Measurements from ENCODE around the gene TPRA1.

The TPRA1 gene

GRCh38 chr3:127550468-127551157 lies 39.9 kb downstream of the TPRA1 start:
- no peak for TF ChIP-seq CTCF (IDR thresholded peaks at IDR 0.05; ENCODE audit: low read length, missing control alignments)
- no peak for DNase-seq (ENCODE audit: low read depth)
- no peak overlapping the region for H3K4me3 ChIP-seq (replicated peaks; ENCODE audit: low read depth, low read length)

DNA sequence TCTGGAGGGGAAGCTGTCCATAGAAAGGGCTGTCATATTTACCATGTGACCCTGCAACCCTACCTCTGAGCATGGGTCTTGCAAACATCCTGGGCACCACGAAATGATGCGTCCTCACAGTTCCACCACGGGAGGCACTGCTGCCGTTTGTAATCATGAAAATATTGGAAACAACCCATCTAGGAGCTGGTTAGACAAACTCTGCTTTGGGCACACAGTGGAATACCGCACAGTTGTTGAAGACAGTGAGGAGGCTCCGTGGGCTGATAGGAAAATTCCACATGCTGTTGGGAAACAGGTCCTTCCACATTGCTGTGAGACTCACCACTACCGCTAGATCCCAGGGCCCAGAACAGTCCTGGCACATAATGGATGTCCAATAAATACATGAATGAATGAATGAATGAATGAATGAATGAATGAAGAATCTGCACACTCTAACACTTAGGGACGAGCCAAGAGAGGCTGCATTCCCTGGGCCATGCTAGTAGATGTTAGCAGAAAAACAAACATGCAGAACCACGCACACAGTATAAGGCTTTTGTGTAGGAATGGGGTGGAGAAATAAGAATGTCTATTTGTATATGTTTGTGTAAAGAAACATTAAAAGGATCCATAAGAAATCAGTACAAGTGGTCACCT lies 40.6 kb downstream of the TPRA1 start:
- no peak overlapping the region for H3K4me3 ChIP-seq (replicated peaks; ENCODE audit: low read depth, low read length)
- no peak for DNase-seq (ENCODE audit: low read depth)
- no peak for TF ChIP-seq CTCF (IDR thresholded peaks at IDR 0.05; ENCODE audit: low read length, missing control alignments)

- TF ChIP-seq CTCF (IDR thresholded peaks at IDR 0.05; ENCODE audit: low read length, missing control alignments), result peak; percentile 34
- peak; percentile 48 for DNase-seq (ENCODE audit: low read depth)
Measured at GRCh38 chr3:127547761-127548605, 42.5 kb downstream of the TPRA1 start.

GRCh38 chr3:127546970-127547733 lies 43.4 kb downstream of the TPRA1 start:
- no peak for TF ChIP-seq CTCF (IDR thresholded peaks at IDR 0.05; ENCODE audit: low read length, missing control alignments)
- peak overlapping the region; percentile 56 for H3K4me3 ChIP-seq (replicated peaks; ENCODE audit: low read depth, low read length)
- no peak for DNase-seq (ENCODE audit: low read depth)

More at GRCh38 chr3:127547761-127548605, 42.5 kb downstream of the TPRA1 start:
- H3K4me3 ChIP-seq (replicated peaks; ENCODE audit: low read depth, low read length), result peak overlapping the region; percentile 56

DNA sequence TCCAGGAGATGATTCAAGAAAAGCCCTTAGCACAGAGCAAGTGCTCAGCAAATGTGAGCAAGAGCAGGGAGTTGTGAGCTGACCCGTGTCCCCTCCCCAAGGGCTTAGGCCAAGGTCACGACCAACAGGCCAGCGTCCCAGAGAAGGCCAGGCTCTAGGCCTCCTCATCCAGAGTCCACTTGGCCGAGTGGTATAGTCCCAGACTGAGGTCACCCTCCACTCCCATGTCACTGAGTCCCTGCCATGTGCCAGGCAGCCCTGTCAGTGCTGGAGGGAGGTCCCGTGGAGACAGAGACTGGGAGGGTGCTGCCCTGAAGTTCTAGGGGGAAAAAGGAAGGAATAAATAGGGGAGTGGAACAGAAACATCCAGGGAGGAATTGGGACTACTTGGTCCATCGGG lies 44.0 kb downstream of the TPRA1 start:
- H3K4me3 ChIP-seq (replicated peaks; ENCODE audit: low read depth, low read length), result no peak overlapping the region
- TF ChIP-seq CTCF (IDR thresholded peaks at IDR 0.05; ENCODE audit: low read length, missing control alignments), result no peak
- DNase-seq (ENCODE audit: low read depth), result no peak

- TF ChIP-seq CTCF (IDR thresholded peaks at IDR 0.05; ENCODE audit: low read length, missing control alignments), result no peak
- H3K4me3 ChIP-seq (replicated peaks; ENCODE audit: low read depth, low read length), result no peak overlapping the region
- no peak for DNase-seq (ENCODE audit: low read depth)
Measured at GRCh38 chr3:127545711-127546457, 44.6 kb downstream of the TPRA1 start.
